ENCODE measurements around the gene ETS2. TPM values are rescaled to one million over a fixed set of nuclear protein-coding genes. Genes with fewer than 3 reads are reported as not detected.
A peak's percentile ranks its signal among the peaks of the same experiment; 100 is the strongest.

The ETS2 gene
- polyA plus RNA-seq, 1 donor (not counting 4 experiments of a cell fraction or from before 2014, with no cell fraction given), result 58.5 TPM

GRCh38 chr21:38813547-38813946 is 7.8 kb downstream of the ETS2 start:
- Histone ChIP-seq H3K79me2 (ENCODE audit: control insufficient read depth, insufficient read depth, low read length) (peaks cover 46% of the 10 kb centered on the region), H3K27ac (ENCODE audit: control insufficient read depth, insufficient read depth, low read length) (peak overlapping the region; percentile 16), H2AFZ (ENCODE audit: control insufficient read depth, low read length) (no peak overlapping the region), H3K4me3 (ENCODE audit: control insufficient read depth in 2 of 3, extremely low read depth in 1 of 3, insufficient read depth in 2 of 3, low read depth in 1 of 3, low read length in 3 of 3) (no peak overlapping the region), H3K4me1 (ENCODE audit: control insufficient read depth, extremely low read depth, insufficient read depth, low read length) (peaks cover 46% of the 10 kb centered on the region), H3K9ac (ENCODE audit: control insufficient read depth, extremely low read depth, insufficient read depth, low read length) (no peak overlapping the region), H3K36me3 (ENCODE audit: control insufficient read depth in 2 of 2, extremely low read depth in 1 of 2, insufficient read depth in 2 of 2, low read length in 2 of 2) (peaks cover 41 to 73% of the 10 kb centered on the region in 2 experiments), H3K9me1 (ENCODE audit: control insufficient read depth, extremely low read depth, insufficient read depth, low read length) (peaks cover 5% of the 10 kb centered on the region), H3K4me2 (ENCODE audit: control insufficient read depth, extremely low read depth, insufficient read depth, low read depth, low read length) (no peak overlapping the region), H4K20me1 (ENCODE audit: control insufficient read depth, extremely low read depth, insufficient read depth, low read length) (no peaks in the 10 kb centered on the region), H3K27me3 (ENCODE audit: control insufficient read depth, extremely low read depth, insufficient read depth, low read length) (no peaks in the 10 kb centered on the region), H3K9me3 (ENCODE audit: control insufficient read depth, low read depth, low read length) (no peaks in the 10 kb centered on the region)
- FAIRE-seq, result no peak
- DNase-seq (ENCODE audit: low read depth, low spot score), result no peak
- dilution Hi-C loops (cut with MboI; ENCODE audit: extremely low pct_ligation_motif_present, low sequenced_read_pairs), result no loop called here
- TF ChIP-seq EZH2 (IDR thresholded peaks at IDR 0.05; ENCODE audit: low read length), result no peak
- no peak for TF ChIP-seq CTCF (optimal IDR thresholded peaks at IDR 0.05 in 1 of 3, IDR thresholded peaks at IDR 0.05 in 1 of 3, conservative IDR thresholded peaks at IDR 0.05 in 1 of 3; ENCODE audit: extremely low read depth in 1 of 3, insufficient read depth in 2 of 3, low read length in 3 of 3)

- Histone ChIP-seq H3K27me3 (ENCODE audit: control insufficient read depth, extremely low read depth, insufficient read depth, low read length) (no peaks in the 10 kb centered on the region), H3K4me3 (ENCODE audit: control insufficient read depth in 2 of 3, extremely low read depth in 1 of 3, insufficient read depth in 2 of 3, low read depth in 1 of 3, low read length in 3 of 3) (no peak overlapping the region), H3K4me2 (ENCODE audit: control insufficient read depth, extremely low read depth, insufficient read depth, low read depth, low read length) (no peak overlapping the region), H3K27ac (ENCODE audit: control insufficient read depth, insufficient read depth, low read length) (peak overlapping the region; percentile 15), H3K9me3 (ENCODE audit: control insufficient read depth, low read depth, low read length) (peaks cover 3% of the 10 kb centered on the region), H3K9me1 (ENCODE audit: control insufficient read depth, extremely low read depth, insufficient read depth, low read length) (peaks cover 5% of the 10 kb centered on the region), H4K20me1 (ENCODE audit: control insufficient read depth, extremely low read depth, insufficient read depth, low read length) (no peaks in the 10 kb centered on the region), H3K9ac (ENCODE audit: control insufficient read depth, extremely low read depth, insufficient read depth, low read length) (no peak overlapping the region), H2AFZ (ENCODE audit: control insufficient read depth, low read length) (no peak overlapping the region), H3K36me3 (ENCODE audit: control insufficient read depth in 2 of 2, extremely low read depth in 1 of 2, insufficient read depth in 2 of 2, low read length in 2 of 2) (peaks cover 42 to 78% of the 10 kb centered on the region in 2 experiments), H3K4me1 (ENCODE audit: control insufficient read depth, extremely low read depth, insufficient read depth, low read length) (peaks cover 41% of the 10 kb centered on the region), H3K79me2 (ENCODE audit: control insufficient read depth, insufficient read depth, low read length) (peaks cover 38% of the 10 kb centered on the region)
- dilution Hi-C loops (cut with MboI; ENCODE audit: extremely low pct_ligation_motif_present, low sequenced_read_pairs), result no loop called here
- TF ChIP-seq CTCF (optimal IDR thresholded peaks at IDR 0.05 in 1 of 3, IDR thresholded peaks at IDR 0.05 in 1 of 3, conservative IDR thresholded peaks at IDR 0.05 in 1 of 3; ENCODE audit: extremely low read depth in 1 of 3, insufficient read depth in 2 of 3, low read length in 3 of 3) (no peak), EZH2 (IDR thresholded peaks at IDR 0.05; ENCODE audit: low read length) (no peak)
- FAIRE-seq (no peak), DNase-seq (ENCODE audit: low read depth, low spot score) (no peak)
Observed at GRCh38 chr21:38814126-38815059, 8.7 kb downstream of the ETS2 start.
